GF-D8 (cell line): ENCODE measurements around the gene TMEM170A.

Experiments used
- DNase-seq: peaks from one replicate; lab custom pipeline; 2025; lab: John Stamatoyannopoulos, UW

TMEM170A gene

DNA sequence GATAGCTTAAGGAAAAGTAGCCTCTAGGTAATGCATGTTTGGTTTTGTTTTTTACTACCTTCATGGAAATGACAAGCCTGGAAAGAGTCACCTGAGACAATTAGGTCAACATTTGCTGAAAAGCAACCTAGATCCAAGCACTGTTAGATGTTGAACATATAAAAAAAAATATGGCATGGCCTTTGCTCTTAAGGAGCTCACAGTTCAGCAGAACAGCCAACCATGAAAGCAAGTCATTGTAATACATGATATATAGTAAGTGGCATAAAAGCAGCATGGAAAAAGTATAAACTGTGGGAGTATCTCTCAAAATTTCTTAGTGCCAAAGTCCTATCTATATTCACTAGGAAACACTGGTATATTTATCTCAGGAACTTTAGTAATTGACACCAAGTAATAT, 62.8 kb downstream of the TMEM170A start:
- DNase-seq = no peak

DNA sequence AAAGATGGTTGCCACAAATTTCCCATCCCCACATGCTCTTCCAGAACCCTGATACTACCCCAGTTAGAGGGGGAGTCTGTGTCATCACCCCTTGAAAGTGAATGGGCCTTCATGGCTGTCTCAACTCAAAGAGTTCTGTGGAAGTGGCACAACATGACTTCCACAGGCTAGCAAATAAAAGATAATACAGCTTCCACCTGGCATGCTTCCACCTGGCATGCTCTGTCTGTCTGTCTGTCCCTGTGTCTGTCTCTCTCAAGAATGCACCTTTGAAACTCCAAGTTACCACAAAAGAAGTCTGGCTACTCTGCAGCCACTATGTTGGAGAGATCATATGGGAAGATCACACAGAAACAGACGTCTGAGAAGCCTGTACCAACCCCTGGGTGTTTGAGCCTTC, 66.2 kb downstream of the TMEM170A start:
- no peak for DNase-seq

DNA sequence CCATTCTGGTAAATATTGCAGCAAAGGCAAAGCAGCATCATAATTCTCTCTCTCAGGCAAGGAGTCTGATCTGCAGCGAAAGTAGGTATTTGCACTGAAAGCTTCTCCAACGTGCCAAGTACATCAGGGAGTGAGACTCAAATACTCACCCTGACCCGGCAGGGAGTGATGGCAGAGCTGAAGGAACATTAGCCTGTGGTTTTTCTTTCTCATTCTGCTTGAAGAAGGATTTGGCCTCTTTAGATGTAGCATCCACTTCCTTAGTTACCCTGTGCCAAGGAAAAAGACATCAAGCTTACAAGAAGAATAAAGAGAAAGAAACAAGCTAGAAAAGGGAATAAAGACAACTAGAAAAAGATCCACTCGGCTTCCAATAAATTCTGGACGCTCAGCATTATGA, 69.5 kb downstream of the TMEM170A start:
- no peak for DNase-seq
